ENCODE results near the gene LPIN2. TPM values are rescaled to one million over a fixed set of nuclear protein-coding genes. Genes with fewer than 3 reads are reported as not detected.
A peak's percentile ranks its signal among the peaks of the same experiment; 100 is the strongest.

LPIN2 gene
- total RNA-seq, 1 experiment from 2014 or later, result 10.7 TPM

GRCh38 chr18:3040173-3040572, 27.2 kb upstream of the LPIN2 start:
- no peak overlapping the region for H3K4me2 ChIP-seq (ENCODE audit: low read length)
- H2AFZ ChIP-seq (ENCODE audit: low read depth, low read length, poor library complexity, severe bottlenecking), result no peak overlapping the region
- no peak for TF ChIP-seq EGR1 (IDR thresholded peaks at IDR 0.05; ENCODE audit: low read depth)
- TF ChIP-seq ZFX (IDR thresholded peaks at IDR 0.05), result no peak
- POLR2A ChIA-PET, result no interaction called here
- no peak overlapping the region for H3K27ac ChIP-seq (ENCODE audit: low read depth, low read length)
- no peaks in the 10 kb centered on the region for H3K27me3 ChIP-seq (ENCODE audit: insufficient read depth, low read length)
- DNase-seq (ENCODE audit: low read depth, low spot score), result no peak
- peaks cover 7% of the 10 kb centered on the region in 2 experiments for H3K4me1 ChIP-seq (ENCODE audit: control insufficient read depth in 1 of 2, insufficient read depth in 2 of 2, low read length in 2 of 2)
- BruUV-seq (replicated peaks), result no TSS peak
- H3K9me2 ChIP-seq (ENCODE audit: insufficient read depth), result no peaks in the 10 kb centered on the region
- no peaks in the 10 kb centered on the region for H3K9me3 ChIP-seq (ENCODE audit: control insufficient read depth in 1 of 2, insufficient read depth in 1 of 2, low read depth in 1 of 2, low read length in 2 of 2)
- no peak overlapping the region for H3K9ac ChIP-seq (ENCODE audit: low read length)
- RAD21 ChIA-PET (ENCODE audit: low non-redundant PET in 1 of 2, low total read pairs in 2 of 2, uncharacterized antibody in 2 of 2, unreplicated experiment in 2 of 2), result no interaction called here
- H3K36me3 ChIP-seq (ENCODE audit: control insufficient read depth in 1 of 2, insufficient read depth in 2 of 2, low read length in 2 of 2), result no peaks in the 10 kb centered on the region
- CTCF ChIA-PET, result interaction anchor here (1.6 kb wide), 1 partner anchor 23 kb away, joined by 3 read pairs; no protein-coding TSS in a partner anchor
- no peaks in the 10 kb centered on the region for H4K20me1 ChIP-seq (ENCODE audit: insufficient read depth)
- no peaks in the 10 kb centered on the region for H3K79me2 ChIP-seq (ENCODE audit: insufficient read depth, low read length)
- no peak for ATAC-seq
- intact Hi-C loops (cut with micrococcal nuclease), result no loop called here
- H3K4me3 ChIP-seq (replicated peaks in 1 of 2; ENCODE audit: low read depth in 1 of 2, low read length in 2 of 2), result no peak overlapping the region

- Histone ChIP-seq H3K27me3 (ENCODE audit: insufficient read depth, low read length) (no peaks in the 10 kb centered on the region), H3K4me2 (ENCODE audit: low read length) (peak overlapping the region; percentile 53), H2AFZ (ENCODE audit: low read depth, low read length, poor library complexity, severe bottlenecking) (peak overlapping the region; percentile 92), H3K79me2 (ENCODE audit: insufficient read depth, low read length) (no peaks in the 10 kb centered on the region), H3K4me3 (replicated peaks in 1 of 2; ENCODE audit: low read depth in 1 of 2, low read length in 2 of 2) (no peak overlapping the region), H3K36me3 (ENCODE audit: control insufficient read depth in 1 of 2, insufficient read depth in 2 of 2, low read length in 2 of 2) (no peaks in the 10 kb centered on the region), H3K4me1 (ENCODE audit: control insufficient read depth in 1 of 2, insufficient read depth in 2 of 2, low read length in 2 of 2) (peaks cover 7% of the 10 kb centered on the region in 2 experiments), H3K27ac (ENCODE audit: low read depth, low read length) (no peak overlapping the region), H3K9me3 (ENCODE audit: control insufficient read depth in 1 of 2, insufficient read depth in 1 of 2, low read depth in 1 of 2, low read length in 2 of 2) (no peaks in the 10 kb centered on the region), H4K20me1 (ENCODE audit: insufficient read depth) (no peaks in the 10 kb centered on the region), H3K9ac (ENCODE audit: low read length) (peak overlapping the region; percentile 39; the same call in 1 of the 2 replicates), H3K9me2 (ENCODE audit: insufficient read depth) (no peaks in the 10 kb centered on the region)
- TF ChIP-seq JUND (IDR thresholded peaks at IDR 0.05), result peak; percentile 54; the same call in 1 of the 2 replicates
- peak; percentile 64 for TF ChIP-seq SP1 (IDR thresholded peaks at IDR 0.05; ENCODE audit: low read depth)
- TF ChIP-seq SRF (IDR thresholded peaks at IDR 0.05; ENCODE audit: low read depth), result no peak
- no peak for TF ChIP-seq EZH2phosphoT487 (IDR thresholded peaks at IDR 0.05; ENCODE audit: borderline replicate concordance)
- no peak for TF ChIP-seq YY1 (IDR thresholded peaks at IDR 0.05; ENCODE audit: extremely low read depth, insufficient replicate concordance, low read depth, low read length)
- TF ChIP-seq, protein P1, sequence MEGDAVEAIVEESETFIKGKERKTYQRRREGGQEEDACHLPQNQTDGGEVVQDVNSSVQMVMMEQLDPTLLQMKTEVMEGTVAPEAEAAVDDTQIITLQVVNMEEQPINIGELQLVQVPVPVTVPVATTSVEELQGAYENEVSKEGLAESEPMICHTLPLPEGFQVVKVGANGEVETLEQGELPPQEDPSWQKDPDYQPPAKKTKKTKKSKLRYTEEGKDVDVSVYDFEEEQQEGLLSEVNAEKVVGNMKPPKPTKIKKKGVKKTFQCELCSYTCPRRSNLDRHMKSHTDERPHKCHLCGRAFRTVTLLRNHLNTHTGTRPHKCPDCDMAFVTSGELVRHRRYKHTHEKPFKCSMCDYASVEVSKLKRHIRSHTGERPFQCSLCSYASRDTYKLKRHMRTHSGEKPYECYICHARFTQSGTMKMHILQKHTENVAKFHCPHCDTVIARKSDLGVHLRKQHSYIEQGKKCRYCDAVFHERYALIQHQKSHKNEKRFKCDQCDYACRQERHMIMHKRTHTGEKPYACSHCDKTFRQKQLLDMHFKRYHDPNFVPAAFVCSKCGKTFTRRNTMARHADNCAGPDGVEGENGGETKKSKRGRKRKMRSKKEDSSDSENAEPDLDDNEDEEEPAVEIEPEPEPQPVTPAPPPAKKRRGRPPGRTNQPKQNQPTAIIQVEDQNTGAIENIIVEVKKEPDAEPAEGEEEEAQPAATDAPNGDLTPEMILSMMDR (IDR thresholded peaks at IDR 0.05 in 2 of 3, conservative IDR thresholded peaks at IDR 0.05 in 1 of 3; ENCODE audit: borderline replicate concordance in 1 of 3, insufficient read depth in 1 of 3, low read depth in 2 of 3, low read length in 2 of 3), result no peak
- TF ChIP-seq ATF3 (IDR thresholded peaks at IDR 0.05), result no peak
- TF ChIP-seq POLR2AphosphoS5 (IDR thresholded peaks at IDR 0.05; ENCODE audit: low read depth, low read length), result no peak
- TF ChIP-seq FOSL1 (IDR thresholded peaks at IDR 0.05; ENCODE audit: low read depth), result peak; percentile 44
- TF ChIP-seq, protein P2, sequence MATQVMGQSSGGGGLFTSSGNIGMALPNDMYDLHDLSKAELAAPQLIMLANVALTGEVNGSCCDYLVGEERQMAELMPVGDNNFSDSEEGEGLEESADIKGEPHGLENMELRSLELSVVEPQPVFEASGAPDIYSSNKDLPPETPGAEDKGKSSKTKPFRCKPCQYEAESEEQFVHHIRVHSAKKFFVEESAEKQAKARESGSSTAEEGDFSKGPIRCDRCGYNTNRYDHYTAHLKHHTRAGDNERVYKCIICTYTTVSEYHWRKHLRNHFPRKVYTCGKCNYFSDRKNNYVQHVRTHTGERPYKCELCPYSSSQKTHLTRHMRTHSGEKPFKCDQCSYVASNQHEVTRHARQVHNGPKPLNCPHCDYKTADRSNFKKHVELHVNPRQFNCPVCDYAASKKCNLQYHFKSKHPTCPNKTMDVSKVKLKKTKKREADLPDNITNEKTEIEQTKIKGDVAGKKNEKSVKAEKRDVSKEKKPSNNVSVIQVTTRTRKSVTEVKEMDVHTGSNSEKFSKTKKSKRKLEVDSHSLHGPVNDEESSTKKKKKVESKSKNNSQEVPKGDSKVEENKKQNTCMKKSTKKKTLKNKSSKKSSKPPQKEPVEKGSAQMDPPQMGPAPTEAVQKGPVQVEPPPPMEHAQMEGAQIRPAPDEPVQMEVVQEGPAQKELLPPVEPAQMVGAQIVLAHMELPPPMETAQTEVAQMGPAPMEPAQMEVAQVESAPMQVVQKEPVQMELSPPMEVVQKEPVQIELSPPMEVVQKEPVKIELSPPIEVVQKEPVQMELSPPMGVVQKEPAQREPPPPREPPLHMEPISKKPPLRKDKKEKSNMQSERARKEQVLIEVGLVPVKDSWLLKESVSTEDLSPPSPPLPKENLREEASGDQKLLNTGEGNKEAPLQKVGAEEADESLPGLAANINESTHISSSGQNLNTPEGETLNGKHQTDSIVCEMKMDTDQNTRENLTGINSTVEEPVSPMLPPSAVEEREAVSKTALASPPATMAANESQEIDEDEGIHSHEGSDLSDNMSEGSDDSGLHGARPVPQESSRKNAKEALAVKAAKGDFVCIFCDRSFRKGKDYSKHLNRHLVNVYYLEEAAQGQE (IDR thresholded peaks at IDR 0.05; ENCODE audit: low read depth), result no peak
- no peak for TF ChIP-seq EGR1 (IDR thresholded peaks at IDR 0.05; ENCODE audit: low read depth)
- no peak for TF ChIP-seq MAX (IDR thresholded peaks at IDR 0.05)
- peak; percentile 30; the same call in 1 of the 2 replicates for TF ChIP-seq ELF1 (IDR thresholded peaks at IDR 0.05; ENCODE audit: borderline replicate concordance, low read depth)
- TF ChIP-seq CEBPB (IDR thresholded peaks at IDR 0.05; ENCODE audit: low read depth), result peak; percentile 94
- CTCF ChIA-PET, result no interaction called here
- ATAC-seq (peak; percentile 47; the same call in 1 of the 2 replicates), DNase-seq (ENCODE audit: low read depth, low spot score) (peak; percentile 24)
- intact Hi-C loops (cut with micrococcal nuclease), result no loop called here
- RAD21 ChIA-PET (ENCODE audit: low non-redundant PET in 1 of 2, low total read pairs in 2 of 2, uncharacterized antibody in 2 of 2, unreplicated experiment in 2 of 2), result no interaction called here
- POLR2A ChIA-PET, result interaction anchor here (0.6 to 1.2 kb wide), 3 partner anchors 23 to 103 kb away, joined by 3 read pairs; no protein-coding TSS in a partner anchor
- BruUV-seq (replicated peaks), result no TSS peak
Measured at GRCh38 chr18:3037423-3037915, 24.5 kb upstream of the LPIN2 start.
